HepG2 (cell line): ENCODE measurements around the gene NDE1. TPM values are rescaled to one million over a fixed set of nuclear protein-coding genes. Genes with fewer than 3 reads are reported as not detected.
A peak's percentile ranks its signal among the peaks of the same experiment; 100 is the strongest.

Experiments used
- ARNT2 ChIP-seq: sonication (generic); formaldehyde crosslinking; IDR thresholded peaks from 2 replicates; pipeline ENCODE4 v1.8.0; 2022; ENCODE audit warnings: mild to moderate bottlenecking, low read depth, missing genetic modification reagents, moderate library complexity
- ATRX ChIP-seq: sonication (generic); formaldehyde crosslinking; IDR thresholded peaks from 2 replicates; pipeline ENCODE4 v1.4.0; 2020; ENCODE audit warnings: missing genetic modification reagents, borderline replicate concordance
- CBX5 ChIP-seq: sonication (generic); formaldehyde crosslinking; IDR thresholded peaks from 2 replicates; pipeline ENCODE4 v1.4.0; 2020; ENCODE audit warnings: missing genetic modification reagents, borderline replicate concordance
- CREB1 ChIP-seq, 2 experiments: fragments of 450-650 bp in 1 of 2; IDR thresholded peaks; 2 replicates each; pipeline ENCODE4 v1.6.1; 2016 to 2017; ENCODE audit warnings: control low read depth in 1 of 2, mild to moderate bottlenecking in 1 of 2, missing compliant biosample characterization in 1 of 2, missing genetic modification characterization in 1 of 2
- CREM ChIP-seq, 2 experiments: sonication (generic) in 1 of 2; formaldehyde crosslinking in 1 of 2; IDR thresholded peaks; 2 replicates each; pipeline versions ENCODE4 v1.4.0 to v1.6.1; 2016 to 2020; ENCODE audit warnings: antibody characterized with exemption in 1 of 2, mild to moderate bottlenecking in 1 of 2, missing genetic modification reagents in 1 of 2
- HNRNPK ChIP-seq: fragments of 200-400 bp; formaldehyde crosslinking; IDR thresholded peaks from 2 replicates; pipeline ENCODE4 v1.6.1; 2018; ENCODE audit warnings: low read length, low read depth, moderate library complexity, mild to moderate bottlenecking; ENCODE audit not compliant: poor library complexity, severe bottlenecking
- KLF6 ChIP-seq: IDR thresholded peaks from 2 replicates; pipeline ENCODE4 v1.8.0; 2016; ENCODE audit warnings: missing biosample characterization, missing genetic modification reagents
- POLR2AphosphoS2 ChIP-seq: IDR thresholded peaks from 2 replicates; pipeline ENCODE4 v1.6.1; 2011; ENCODE audit warnings: low read depth, low read length, improper control_type of control experiment
- RFX1 ChIP-seq: fragments of 450-650 bp; IDR thresholded peaks from 2 replicates; pipeline ENCODE4 v1.6.1; 2017
- SALL1 ChIP-seq: sonication (generic); formaldehyde crosslinking; IDR thresholded peaks from 2 replicates; pipeline ENCODE4 v1.8.0; 2022; ENCODE audit warnings: mild to moderate bottlenecking, missing genetic modification reagents
- SETDB1 ChIP-seq: sonication (generic); formaldehyde crosslinking; IDR thresholded peaks from 2 replicates; pipeline ENCODE4 v1.5.1; 2020; ENCODE audit warnings: missing genetic modification reagents, mild to moderate bottlenecking, borderline replicate concordance
- SRF ChIP-seq: IDR thresholded peaks from 2 replicates; pipeline ENCODE4 v1.6.1; 2011; ENCODE audit warnings: mild to moderate bottlenecking, low read depth, low read length, moderate library complexity
- ZBTB38 ChIP-seq: sonication (generic); formaldehyde crosslinking; IDR thresholded peaks from 2 replicates; pipeline ENCODE4 v1.5.1; 2020; ENCODE audit warnings: mild to moderate bottlenecking, missing genetic modification reagents
- ZFX ChIP-seq: sonication (generic); formaldehyde crosslinking; IDR thresholded peaks from 2 replicates; pipeline ENCODE4 v1.4.0; 2020; ENCODE audit warnings: mild to moderate bottlenecking, low read depth, missing genetic modification reagents, moderate library complexity
- ZNF326 ChIP-seq: sonication (generic); formaldehyde crosslinking; IDR thresholded peaks from 2 replicates; pipeline ENCODE4 v1.4.0; 2020; ENCODE audit warnings: missing genetic modification reagents, borderline replicate concordance
- ZNF335 ChIP-seq: sonication (generic); formaldehyde crosslinking; IDR thresholded peaks from 2 replicates; pipeline ENCODE4 v1.4.0; 2020; ENCODE audit warnings: missing genetic modification reagents
- ZNF558 ChIP-seq: sonication (generic); formaldehyde crosslinking; IDR thresholded peaks from 2 replicates; pipeline ENCODE4 v1.9.0; 2022; ENCODE audit warnings: mild to moderate bottlenecking, missing genetic modification reagents, borderline replicate concordance
- ZNF569 ChIP-seq: sonication (generic); formaldehyde crosslinking; IDR thresholded peaks from 2 replicates; pipeline ENCODE4 v1.5.0; 2020; ENCODE audit warnings: mild to moderate bottlenecking, missing genetic modification reagents, moderate library complexity, borderline replicate concordance
- ZNF850 ChIP-seq: sonication (generic); formaldehyde crosslinking; conservative IDR thresholded peaks from 2 replicates; pipeline ENCODE4 v1.9.0; 2021; ENCODE audit warnings: mild to moderate bottlenecking, missing genetic modification reagents
- polyA plus RNA-seq, 8 experiments: library from polyadenylated mRNA; depleted of rRNA in 3 of 8; stranded (reverse) in 7 of 8; unstranded in 1 of 8; fragments of >200 nt; fragmentation: Illumina TruSeq in 4 of 8; extraction: Trizol in 4 of 8; gene quantifications; 2 replicates each; pipeline versions ENCODE4 v1.2.1 to v1.2.3, GENCODE V29; 2011 to 2016; ENCODE audit warnings: low read depth in 4 of 8, missing spikeins in 1 of 8, mixed read lengths in 1 of 8; ENCODE audit not compliant: insufficient read depth in 1 of 8
- total RNA-seq, 5 experiments: library from RNA; depleted of rRNA; stranded (reverse); fragments of >200 nt; fragmentation: Illumina TruSeq; extraction: Trizol; gene quantifications; 2 replicates each; pipeline ENCODE4 v1.2.3, GENCODE V29; 2016; ENCODE audit warnings: low read depth in 1 of 5
- TF ChIP-seq, protein P1 (sequence below): sonication (generic); formaldehyde crosslinking; conservative IDR thresholded peaks from 2 replicates; pipeline ENCODE4 v1.4.0; 2020; ENCODE audit warnings: missing genetic modification reagents
- TF ChIP-seq, protein P2 (sequence below): sonication (generic); formaldehyde crosslinking; IDR thresholded peaks from 2 replicates; pipeline ENCODE4 v1.4.0; 2020; ENCODE audit warnings: missing genetic modification reagents
- TF ChIP-seq, protein P3 (sequence below): sonication (generic); formaldehyde crosslinking; IDR thresholded peaks from 2 replicates; pipeline ENCODE4 v1.4.0; 2020; ENCODE audit warnings: mild to moderate bottlenecking, missing genetic modification reagents, borderline replicate concordance

NDE1 gene
- total and polyA plus RNA-seq, 2 of the 13 experiments (the other 11 are each of a cell fraction or from before 2014, with no cell fraction given) = 40.9 to 72.5 TPM

DNA sequence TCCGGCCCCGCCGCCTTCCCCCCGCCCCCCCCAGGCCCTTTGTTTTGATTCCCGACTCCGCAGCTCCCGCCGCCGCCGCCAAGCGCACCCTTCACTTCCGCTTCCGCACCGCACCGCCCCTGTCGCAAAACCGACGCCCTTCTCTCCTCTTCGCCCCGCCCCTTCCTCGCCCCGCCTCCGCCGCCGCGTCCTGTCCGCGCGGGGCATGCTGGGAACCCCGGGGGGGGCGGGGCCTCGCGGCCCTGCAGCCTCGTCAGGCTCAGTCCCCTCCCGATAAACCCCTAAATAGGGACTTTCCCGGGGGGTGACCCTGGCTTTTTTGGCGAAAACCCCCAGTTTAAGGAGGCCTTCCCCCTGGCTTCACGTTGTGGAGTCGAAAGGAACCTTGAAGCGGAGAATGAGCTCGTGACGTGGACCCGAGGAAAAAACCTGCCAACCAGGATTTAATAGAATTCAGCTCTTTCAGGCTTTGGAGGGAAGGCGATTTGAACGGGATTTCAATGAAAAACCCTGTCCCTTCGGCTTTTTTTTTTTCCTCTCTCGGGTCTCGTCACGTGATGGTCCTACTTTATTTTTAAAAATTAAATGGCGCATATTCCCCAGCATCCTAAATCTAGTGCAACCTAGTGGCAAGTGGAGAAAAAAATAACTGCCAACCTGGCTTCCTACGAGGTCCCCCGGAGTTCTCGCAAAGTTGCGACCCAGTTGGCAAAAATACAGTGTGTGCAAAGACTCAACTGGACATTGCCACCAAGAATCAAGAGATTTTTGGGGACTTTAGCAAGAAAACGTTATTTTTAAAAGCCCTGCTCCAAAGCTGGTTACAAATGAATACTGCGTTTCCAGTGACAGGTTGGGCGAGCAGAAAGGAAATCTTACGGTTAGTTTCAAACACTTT, 6.7 kb upstream of the NDE1 start, which contains the start of gene MARF1 (continued):
- TF ChIP-seq ARNT2 (no peak), SETDB1 (CRISPR knock-in tag) (no peak), CREB1 (IDR thresholded peaks at IDR 0.05) (peak; percentile 72), CREB1 (CRISPR knock-in tag; IDR thresholded peaks at IDR 0.05) (no peak), RFX1 (no peak), KLF6 (CRISPR knock-in tag) (0 out of 2 replicates have a peak, but pooled peaks have one; percentile 8), CREM (IDR thresholded peaks at IDR 0.05) (no peak), CREM (CRISPR knock-in tag; IDR thresholded peaks at IDR 0.05) (no peak), CBX5 (CRISPR knock-in tag) (0 out of 2 replicates have a peak, but pooled peaks have one; percentile 23), SRF (no peak; the same call in 1 of the 2 replicates), ZNF569 (CRISPR knock-in tag) (peak; percentile 54; the same call in 1 of the 2 replicates), SALL1 (no peak; the same call in 1 of the 2 replicates), ZNF335 (CRISPR knock-in tag) (0 out of 2 replicates have a peak, but pooled peaks have one; percentile 13), ZBTB38 (CRISPR knock-in tag) (peak; percentile 8; the same call in 1 of the 2 replicates), ZNF850 (0 out of 2 replicates have a peak, but pooled peaks have one; percentile 53), HNRNPK (peak; percentile 99), ZNF558 (no peak), ZFX (CRISPR knock-in tag) (peak; percentile 34), ZNF326 (CRISPR knock-in tag) (0 out of 2 replicates have a peak, but pooled peaks have one; percentile 42), POLR2AphosphoS2 (peak; percentile 71; the same call in 1 of the 2 replicates), ATRX (no peak)
- TF ChIP-seq, protein P1, sequence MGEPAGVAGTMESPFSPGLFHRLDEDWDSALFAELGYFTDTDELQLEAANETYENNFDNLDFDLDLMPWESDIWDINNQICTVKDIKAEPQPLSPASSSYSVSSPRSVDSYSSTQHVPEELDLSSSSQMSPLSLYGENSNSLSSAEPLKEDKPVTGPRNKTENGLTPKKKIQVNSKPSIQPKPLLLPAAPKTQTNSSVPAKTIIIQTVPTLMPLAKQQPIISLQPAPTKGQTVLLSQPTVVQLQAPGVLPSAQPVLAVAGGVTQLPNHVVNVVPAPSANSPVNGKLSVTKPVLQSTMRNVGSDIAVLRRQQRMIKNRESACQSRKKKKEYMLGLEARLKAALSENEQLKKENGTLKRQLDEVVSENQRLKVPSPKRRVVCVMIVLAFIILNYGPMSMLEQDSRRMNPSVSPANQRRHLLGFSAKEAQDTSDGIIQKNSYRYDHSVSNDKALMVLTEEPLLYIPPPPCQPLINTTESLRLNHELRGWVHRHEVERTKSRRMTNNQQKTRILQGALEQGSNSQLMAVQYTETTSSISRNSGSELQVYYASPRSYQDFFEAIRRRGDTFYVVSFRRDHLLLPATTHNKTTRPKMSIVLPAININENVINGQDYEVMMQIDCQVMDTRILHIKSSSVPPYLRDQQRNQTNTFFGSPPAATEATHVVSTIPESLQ (CRISPR knock-in tag) = no peak
- TF ChIP-seq, protein P2, sequence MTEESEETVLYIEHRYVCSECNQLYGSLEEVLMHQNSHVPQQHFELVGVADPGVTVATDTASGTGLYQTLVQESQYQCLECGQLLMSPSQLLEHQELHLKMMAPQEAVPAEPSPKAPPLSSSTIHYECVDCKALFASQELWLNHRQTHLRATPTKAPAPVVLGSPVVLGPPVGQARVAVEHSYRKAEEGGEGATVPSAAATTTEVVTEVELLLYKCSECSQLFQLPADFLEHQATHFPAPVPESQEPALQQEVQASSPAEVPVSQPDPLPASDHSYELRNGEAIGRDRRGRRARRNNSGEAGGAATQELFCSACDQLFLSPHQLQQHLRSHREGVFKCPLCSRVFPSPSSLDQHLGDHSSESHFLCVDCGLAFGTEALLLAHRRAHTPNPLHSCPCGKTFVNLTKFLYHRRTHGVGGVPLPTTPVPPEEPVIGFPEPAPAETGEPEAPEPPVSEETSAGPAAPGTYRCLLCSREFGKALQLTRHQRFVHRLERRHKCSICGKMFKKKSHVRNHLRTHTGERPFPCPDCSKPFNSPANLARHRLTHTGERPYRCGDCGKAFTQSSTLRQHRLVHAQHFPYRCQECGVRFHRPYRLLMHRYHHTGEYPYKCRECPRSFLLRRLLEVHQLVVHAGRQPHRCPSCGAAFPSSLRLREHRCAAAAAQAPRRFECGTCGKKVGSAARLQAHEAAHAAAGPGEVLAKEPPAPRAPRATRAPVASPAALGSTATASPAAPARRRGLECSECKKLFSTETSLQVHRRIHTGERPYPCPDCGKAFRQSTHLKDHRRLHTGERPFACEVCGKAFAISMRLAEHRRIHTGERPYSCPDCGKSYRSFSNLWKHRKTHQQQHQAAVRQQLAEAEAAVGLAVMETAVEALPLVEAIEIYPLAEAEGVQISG = peak; percentile 78
- TF ChIP-seq, protein P3, sequence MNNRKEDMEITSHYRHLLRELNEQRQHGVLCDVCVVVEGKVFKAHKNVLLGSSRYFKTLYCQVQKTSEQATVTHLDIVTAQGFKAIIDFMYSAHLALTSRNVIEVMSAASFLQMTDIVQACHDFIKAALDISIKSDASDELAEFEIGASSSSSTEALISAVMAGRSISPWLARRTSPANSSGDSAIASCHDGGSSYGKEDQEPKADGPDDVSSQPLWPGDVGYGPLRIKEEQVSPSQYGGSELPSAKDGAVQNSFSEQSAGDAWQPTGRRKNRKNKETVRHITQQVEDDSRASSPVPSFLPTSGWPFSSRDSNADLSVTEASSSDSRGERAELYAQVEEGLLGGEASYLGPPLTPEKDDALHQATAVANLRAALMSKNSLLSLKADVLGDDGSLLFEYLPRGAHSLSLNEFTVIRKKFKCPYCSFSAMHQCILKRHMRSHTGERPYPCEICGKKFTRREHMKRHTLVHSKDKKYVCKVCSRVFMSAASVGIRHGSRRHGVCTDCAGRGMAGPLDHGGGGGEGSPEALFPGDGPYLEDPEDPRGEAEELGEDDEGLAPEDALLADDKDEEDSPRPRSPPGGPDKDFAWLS (CRISPR knock-in tag) = no peak
